T-helper 9 cell (primary cell): ENCODE results near the gene TPM2.
A peak's percentile ranks its signal among the peaks of the same experiment; 100 is the strongest.

Experiments
- DNase-seq: peaks from one replicate; pipeline ENCODE4 v3.0.0-alpha.2; 2020

The TPM2 gene

DNA sequence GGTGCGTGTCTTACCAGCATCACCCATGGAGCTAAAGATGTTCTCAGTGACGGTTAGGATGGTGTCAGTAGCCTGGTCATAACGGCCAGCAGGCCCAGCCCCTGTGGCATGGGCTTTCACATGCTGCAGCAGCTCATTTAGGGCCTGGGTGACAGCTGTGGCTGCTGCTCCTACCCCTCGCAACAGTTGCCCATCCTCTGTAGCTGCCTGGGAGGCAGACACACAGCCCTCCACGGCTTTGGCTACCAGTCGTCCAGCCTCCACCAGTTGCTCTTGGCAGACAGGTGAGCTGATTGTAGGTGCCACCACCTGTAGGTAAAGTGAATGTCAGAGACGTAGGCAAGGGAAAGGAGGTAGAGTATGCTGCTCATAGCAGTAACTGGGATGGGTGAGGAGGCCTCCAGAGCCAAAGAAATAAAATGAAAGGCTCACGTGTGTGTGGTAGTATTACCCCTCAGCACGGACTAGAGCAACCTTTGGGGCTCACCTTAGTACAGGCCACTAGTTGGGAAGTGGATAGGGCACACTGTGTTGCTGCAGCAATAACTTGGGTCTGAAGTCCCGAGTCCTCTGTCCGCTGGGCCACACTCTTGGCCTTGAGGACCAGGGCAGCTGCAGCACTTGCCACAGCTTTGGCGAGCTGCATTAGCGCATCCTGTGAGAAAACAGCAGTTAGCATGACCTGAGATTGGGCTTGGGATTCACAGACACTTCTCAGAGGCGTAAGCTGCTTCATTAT lies 27.6 kb upstream of the TPM2 start:
- no peak for DNase-seq

DNA sequence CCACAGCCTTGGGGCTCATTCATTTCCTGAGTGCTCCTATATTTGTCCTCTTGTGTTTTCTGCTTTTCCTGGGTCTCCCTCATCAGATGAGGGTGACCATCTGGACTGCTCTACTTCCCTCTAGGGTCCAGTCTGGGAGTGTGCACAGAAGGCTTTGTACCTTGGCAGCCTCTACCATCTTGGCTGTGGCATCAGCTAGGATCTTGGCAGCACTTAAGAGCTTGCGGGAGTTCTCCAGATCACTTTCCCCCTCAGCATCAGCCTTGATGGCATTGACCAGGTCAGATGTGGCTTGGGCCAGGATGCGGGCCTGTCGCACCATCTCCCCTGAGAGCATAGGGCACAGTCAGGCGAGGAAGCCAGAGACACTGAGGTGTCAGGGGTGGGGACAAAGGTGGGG lies 26.5 kb upstream of the TPM2 start:
- no peak for DNase-seq

DNA sequence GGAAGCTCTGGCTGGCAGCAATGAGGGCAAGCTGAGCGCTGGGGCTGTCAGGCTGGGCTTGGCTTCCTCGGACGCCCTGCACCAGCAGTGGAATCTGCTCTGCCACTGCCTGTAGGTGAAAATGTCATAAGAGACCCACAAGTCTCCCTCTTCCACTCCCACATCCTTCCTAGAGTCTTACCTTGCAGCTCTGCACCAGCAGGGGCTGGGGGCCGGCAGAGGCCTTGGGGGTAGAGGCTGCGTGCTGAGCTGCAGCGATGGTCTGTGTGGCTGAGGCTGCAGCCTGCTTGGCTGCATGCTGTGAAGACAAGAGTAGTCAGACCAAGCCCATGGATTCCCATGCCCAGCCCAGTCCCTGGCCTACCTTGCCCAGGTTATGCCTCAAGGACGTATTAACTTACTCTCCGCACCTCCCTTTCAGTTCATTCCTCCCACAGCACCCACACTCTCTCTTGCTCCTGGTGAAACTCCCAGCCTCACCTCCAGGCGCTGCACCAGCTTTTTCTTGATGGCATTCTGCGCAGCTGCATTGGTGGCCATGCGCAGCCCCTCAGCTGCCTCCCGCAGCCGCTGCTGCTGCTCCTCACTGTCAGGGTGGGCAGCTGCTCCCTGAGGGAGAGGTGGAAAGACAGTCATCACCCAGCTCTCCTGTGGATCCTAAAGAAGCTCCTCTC lies 25.0 kb upstream of the TPM2 start:
- DNase-seq = no peak

DNA sequence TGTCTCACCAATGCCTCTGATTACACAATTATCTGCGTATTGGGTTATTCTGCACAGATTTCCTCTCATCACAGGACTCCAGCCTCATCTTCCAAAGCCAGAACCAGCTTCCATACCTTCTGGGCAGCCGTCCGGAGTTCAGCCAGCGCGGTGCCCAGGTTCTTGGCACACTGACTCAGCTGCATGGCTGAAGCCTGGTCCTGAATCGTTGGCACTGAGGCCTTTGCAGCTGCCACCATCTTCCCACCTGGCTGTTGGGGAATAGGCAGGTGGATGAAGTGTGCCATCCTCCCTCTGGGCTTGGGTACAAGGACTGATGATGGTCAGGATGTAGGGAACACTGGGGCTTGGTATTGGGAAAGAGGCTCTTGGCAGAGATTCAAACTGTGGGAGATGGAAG lies 24.4 kb upstream of the TPM2 start:
- no peak for DNase-seq

DNA sequence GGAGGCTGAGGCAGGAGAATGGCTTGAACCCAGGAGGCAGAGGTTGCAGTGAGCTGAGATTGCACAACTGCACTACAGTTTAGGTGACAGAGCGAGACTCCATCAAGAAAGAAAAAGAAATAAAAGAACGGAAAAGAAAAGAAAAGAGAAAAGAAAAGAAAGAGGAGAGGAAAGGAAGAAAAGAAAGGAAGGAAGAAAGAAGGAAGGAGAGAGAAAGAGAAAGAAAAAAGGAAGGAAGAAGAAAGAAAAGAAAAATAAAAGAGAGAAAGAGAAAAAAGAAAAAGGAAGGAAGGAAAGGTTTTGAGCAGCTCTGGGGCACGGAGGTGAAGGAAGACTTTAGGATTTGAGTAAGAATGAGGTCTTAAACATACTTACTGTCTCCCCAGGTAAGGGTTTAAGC lies 23.9 kb upstream of the TPM2 start:
- DNase-seq = no peak

DNA sequence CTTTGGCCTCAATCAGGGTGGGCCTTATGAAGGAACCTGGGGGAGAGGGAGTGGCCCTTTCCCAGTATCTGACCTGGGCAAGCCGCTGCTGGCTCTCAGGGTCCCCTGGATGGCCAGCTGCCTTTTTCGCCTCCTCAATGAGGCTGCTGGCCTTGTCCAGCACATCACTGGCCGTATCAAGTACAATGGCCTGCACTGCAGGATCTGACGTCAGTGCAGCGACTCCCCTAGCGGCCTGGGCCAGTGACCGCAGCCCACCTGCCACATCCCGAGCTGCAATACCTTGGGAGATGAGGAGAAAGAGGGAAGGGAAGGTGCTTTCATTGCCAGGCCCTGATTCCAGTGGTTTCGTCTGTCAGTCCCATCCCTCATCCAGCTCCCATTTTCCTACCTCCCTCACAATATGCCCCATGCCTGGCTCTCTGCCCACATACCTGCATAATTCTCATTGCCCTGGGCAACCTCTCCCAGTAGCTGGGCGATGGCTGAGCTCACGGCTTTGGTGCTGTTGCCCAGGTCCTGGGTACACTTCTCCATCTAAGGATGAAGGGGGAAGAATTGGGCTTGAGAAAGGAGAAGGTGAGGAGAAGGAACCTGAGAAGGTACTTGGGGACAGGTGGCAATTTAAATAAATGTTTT lies 23.2 kb upstream of the TPM2 start:
- no peak for DNase-seq

DNA sequence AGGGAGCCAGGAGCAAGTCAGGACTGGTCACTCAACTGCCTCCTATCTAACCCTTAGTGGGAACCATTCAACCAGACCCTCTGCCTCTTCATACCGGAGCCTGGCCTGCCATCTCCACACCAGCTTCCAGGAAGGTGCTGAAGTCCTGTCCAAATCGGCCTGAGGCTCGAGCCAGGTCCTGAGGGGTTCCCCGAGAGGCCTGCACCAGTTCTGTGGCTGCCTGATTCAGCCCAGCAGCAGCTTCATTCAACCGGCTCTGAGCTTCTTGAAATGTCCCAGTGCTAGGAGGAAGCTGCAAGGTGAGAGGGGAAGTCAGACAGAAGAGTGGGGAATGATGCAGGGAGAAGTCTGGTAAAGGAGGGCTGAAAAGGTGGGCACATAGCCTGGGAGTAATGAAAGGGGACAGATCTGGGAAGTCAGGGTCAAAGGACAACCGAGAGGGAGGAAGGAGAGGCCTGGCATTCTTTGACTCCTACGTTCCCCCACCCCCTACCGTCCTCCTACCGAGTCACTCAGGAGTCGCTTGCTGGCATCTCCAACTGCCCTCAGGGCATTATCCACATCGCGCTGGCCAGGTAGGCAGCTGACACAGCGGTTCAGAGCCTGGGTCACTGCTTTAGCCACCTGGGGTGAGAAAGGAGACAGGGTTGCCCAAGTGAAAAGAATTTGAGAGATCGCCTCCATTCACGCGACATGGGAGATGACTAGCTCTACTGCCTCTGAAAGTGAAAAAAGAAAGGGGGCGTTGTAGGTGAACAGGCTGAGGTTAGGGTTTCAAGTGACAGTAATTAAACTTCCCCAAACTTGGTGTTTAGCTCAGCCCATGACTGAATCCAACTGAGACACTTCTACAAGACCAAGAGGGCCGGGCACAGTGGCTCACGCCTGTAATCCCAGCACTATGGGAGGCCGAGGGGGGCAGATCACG lies 22.0 kb upstream of the TPM2 start:
- no peak for DNase-seq

DNA sequence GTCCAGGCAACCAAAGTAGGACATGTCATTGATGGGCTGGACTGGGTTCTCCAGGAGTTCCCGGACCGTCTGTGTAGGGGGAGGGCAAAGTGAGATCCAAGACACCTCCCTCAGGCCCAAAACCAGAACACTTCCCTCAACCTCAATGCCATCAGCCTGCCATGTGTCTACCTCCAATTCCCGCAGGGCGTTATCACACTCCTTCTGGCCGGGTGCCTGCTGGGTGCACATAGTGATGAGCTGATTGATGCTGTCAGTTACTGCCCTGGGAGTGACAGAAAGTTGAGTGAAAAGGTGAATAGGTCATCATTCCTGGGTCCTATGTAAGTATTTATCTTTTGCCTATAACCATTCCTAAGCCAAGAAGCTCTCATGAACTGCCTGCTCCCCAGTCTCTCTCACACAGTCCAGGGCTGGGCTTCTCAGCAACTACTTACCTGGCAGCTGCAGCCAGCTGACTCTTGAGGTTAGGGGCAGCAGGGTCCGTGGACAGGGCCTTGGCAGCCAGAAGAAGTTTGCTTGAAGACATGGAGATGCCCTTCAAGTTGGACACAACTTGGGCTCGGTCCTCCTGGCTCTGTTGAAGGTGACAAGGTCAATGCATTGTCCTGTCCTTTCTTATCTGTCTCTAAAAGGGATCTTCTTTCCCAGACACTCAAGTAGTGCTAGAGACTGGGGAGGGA lies 21.2 kb upstream of the TPM2 start:
- DNase-seq = no peak

DNA sequence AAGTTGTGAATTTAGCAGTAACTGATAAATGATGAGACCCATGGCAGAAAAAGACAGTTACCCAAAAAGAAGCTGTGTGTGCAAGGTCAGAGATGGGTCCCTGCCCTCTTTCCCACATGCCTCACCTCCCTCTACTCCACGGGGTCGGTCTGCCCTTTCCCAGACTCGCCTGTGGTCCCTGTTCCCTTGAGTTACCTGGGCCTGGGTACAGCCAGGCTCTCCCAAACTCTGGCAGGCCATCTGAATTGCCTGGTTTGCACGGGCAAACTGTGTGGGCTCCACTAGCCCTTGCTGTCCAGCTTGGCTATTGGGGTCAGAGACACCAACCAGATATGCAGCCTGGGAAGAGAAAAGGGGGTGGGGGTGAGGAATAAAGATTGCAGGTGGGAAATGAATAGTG lies 18.4 kb upstream of the TPM2 start:
- DNase-seq = no peak

DNA sequence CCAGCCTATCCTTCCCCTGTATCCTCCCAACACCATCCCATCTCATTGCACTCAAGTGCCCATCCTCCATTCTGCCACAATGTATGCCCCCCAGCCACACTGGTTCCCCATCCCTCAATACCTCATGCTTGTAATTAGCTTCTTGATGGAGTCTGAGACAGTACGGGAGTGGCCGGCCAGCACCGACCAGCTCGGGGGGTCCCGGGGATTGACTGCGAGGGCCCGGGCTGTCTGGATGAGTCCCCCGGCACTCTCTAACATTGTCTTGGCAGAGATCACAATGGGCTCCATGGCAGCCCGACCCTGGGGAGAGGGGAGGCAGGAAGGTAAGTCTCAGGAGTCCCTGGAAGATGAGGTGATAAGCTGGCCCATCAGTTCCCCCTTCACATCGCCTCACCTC lies 17.2 kb upstream of the TPM2 start:
- DNase-seq = no peak

DNA sequence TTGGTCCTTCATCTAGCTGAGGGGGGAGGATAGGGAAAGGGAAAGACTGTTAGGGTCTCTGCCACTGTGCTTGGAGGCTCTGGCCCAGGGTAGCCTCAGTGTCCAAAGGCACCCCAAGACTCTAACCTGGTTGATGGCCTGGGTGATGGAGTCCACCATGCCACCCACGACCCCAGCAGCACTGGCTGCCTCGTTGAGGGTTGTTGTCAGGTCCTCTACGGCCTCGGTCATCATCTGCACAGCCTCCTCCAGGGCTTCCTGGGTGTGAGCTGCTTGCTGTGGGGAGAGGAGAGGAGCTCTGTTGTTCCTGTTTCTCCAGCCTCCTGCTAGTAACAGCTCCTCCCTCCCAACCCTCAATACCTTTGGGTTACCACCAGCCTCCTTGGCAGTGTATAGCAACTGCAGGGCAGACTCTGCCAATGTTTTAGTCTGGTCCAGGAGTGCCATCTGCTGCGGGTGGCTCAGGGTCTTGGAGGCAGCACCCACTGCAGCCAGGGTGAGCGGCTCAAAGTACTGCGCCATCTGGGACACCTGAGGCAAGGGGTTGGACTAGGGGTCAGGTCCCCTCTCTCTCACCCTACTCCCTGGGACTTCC lies 16.2 kb upstream of the TPM2 start:
- no peak for DNase-seq

DNA sequence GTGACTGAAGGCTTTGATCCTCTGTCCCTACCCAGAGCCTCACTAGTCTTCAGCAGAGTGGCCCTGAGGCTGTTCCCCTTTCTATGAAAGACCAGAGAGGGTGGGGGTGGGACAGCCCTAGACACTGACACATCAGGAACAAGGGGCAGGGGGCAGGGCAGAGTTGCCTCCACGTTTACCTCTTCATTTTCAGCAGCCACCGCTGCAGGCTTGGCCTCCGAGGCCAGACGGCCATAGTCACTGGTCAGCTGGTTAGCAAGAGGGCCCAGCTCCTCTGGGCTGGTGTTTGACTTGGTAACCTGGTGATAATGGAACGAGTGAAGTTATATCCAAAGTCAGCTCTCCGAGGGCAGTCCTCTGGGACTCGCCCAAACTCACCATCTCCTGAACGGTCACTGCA lies 15.6 kb upstream of the TPM2 start:
- no peak for DNase-seq

DNA sequence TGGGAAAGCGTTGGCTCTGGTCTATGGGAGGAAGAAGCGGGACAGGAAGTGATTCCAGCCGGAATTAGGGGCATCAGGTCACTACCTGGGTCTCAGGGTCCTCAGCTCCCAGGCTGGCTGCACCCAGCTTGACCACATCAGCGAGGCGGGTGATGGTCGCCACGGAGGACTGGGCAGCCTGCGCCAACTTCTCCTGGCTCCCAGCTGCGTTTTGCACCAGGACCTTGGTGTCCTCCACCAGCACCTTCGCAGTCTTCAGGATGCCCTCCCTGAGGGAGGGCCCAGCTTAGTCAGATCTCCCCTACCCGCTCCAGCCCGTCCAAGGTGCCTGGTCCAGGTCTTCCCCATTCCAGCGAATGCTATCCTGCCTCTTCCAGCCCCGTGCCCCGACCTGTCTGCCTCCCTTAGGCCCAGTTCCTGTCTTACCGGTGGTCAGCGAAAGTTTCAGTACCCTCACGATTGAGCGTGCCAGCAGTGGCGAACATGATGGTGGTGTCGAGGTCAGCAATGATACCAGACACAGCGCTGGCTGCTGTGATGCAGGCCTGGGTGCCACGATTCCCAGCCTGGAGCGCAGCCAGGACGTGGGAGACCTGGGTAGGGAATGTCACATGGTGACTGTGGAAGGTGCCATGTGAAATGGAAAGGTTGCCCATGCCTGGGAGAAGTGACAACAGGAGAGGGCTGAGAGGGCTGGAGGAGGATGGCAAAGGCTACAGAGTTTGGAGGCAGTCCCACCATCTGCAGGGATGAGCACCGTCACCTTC lies 14.4 kb upstream of the TPM2 start:
- no peak for DNase-seq

DNA sequence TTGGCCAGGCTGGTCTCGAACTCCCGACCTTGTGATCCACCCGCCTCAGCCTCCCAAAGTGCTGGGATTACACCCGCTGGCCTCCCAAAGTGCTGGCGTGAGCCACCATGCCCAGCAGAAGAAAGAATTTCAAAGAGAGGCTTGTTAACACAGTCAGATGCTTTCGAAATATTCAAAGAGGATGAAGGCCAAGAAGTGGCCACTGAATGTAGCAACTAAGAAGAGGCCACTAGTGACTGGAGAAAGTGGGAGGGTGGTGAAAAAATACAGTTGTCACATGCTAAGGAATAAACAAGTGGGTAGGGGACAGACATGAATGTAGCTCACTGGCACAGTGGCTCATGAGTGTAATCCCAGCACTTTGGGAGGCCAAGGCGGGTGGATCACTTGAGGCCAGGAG lies 13.0 kb upstream of the TPM2 start:
- no peak for DNase-seq

DNA sequence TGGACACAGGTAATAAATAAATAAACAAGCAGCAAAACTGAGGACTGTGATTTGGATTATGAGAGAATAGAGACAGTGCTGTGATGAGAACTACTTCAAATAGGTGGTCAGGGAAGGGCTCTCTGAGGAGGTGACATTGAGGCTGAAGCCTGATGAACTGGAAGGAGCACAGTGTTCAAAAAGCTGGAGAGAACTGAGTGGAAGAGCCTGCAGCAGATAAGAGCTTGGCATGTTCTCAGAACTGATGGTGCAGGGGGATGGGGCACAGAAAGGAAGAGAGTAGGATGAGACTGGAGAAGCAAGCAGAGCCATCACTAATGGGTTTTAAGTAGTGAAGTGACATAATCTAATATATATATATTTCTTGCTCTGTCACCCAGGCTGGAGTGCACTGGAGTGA lies 11.2 kb upstream of the TPM2 start:
- no peak for DNase-seq

DNA sequence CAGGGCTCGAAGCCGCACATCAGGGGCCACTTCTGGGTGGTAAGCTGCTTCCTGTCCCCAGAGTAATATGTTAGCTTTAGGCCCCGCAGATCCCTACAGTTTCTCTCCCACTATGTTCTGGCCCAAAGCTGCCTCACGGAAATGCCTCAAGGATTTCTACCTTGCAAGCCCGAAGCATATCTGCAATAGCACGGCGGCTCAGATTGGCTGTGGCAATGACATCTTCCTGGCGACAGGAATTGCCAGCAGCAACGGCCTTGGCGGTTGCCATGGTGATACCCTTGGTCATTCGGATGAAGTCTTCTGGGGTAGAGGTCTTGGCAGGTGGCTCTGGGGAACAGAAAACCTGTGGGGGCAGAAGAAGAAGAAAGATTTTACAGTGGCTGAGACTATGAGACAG lies 10.3 kb upstream of the TPM2 start:
- no peak for DNase-seq

DNA sequence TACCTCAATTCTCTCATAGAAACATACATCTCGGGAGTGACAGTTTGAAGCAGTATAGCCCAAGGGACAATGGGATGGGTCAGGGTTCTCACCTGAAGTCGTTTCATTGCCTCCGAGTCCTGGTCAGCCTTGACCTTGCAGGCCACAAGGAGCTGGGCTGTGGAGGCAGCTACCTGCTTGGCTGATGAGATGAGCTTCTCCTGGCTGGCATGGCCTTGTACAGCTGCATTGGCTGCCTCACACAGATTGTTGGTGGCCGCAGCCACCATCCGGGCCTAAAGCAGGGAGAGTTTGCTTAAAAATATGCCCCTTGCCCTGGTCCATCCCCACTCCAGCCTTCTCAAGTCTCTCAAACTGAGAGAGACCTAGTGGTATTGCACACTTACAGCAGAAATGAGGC lies 8.5 kb upstream of the TPM2 start:
- no peak for DNase-seq

DNA sequence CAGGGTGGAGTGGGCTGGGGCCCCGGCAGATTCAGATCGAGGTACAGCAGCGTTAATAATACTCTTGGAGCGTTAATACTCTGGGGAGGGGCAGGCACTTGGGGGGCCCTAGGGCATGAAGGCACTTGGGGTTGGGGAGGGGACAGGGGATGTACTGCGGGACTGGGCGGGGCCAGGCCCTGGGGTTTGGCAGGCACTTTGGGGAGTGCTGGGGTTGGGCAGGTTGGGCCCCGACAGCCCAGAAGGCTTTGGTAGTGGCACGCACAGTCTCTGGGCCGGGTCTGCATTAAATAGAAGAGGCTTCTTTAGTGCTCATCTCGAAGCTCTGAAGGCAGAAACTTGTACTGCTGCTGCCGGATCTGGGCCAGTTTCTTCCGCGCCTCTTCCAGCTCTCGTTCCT lies 7.8 kb upstream of the TPM2 start:
- no peak for DNase-seq

DNA sequence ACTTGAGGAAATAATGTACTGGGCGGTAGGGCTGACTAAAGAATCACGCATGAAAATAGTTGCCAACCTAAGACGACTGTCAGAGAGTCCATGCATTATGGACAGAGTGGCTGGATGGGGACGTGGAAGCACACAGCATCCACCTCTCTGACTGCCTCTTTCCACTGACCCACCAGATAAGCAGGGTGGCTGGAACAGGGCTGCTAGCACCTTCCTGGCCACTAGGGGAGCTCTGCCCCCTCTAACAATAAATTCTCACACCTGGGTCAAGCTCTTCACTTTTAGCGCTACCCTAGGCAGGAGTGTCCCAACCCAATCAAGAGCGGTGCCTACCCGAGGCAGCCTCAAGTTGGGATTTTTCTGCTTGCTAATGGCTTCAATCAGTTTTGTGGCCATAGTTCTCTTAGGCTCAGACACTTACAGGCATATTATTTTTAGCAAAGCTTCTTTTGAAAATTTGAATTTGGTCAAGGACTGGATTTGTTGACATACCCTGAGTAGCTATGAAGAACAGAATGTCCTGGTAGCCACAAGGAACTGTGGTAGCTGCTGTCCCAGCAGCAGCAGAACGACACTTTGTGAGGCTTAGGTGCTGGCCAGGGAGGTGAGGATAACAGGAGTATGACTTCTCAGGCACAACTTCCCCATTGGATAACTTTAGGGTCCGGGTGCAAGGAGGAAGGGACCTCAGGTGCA lies 6.9 kb upstream of the TPM2 start:
- DNase-seq = peak; percentile 42

DNA sequence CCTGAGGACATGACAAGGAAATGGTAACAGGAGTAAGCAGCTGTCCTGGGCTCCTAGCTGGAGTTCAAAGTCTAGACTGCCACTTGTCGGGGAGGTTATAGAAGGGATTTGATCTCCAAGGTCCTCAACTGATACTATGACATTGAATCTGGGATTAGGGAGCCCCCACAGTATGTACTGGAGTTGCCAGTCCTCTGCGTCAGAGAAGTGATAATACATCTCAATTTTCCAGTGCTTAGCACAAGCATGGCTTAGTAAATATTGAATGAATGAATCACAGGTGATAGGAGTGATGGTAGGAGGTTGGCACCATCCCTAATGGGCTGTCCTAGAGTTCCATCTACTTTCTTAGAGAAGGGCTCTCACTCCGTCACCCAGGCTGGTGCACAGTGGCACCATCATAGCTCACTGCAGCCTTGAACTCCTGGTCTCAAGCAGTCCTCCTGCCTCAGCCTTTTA lies 6.2 kb upstream of the TPM2 start:
- DNase-seq = no peak
